ENCODE results near the gene CTAGE1. TPM values are rescaled to one million over a fixed set of nuclear protein-coding genes. Genes with fewer than 3 reads are reported as not detected.

Gene CTAGE1
- total RNA-seq, 1 donor from 2014 or later, result not detected

GRCh38 chr18:22427822-22428549 is 10.3 kb upstream of the CTAGE1 start:
- intact Hi-C loops (cut with DNase I), result no loop called here
- TF ChIP-seq, protein P1, sequence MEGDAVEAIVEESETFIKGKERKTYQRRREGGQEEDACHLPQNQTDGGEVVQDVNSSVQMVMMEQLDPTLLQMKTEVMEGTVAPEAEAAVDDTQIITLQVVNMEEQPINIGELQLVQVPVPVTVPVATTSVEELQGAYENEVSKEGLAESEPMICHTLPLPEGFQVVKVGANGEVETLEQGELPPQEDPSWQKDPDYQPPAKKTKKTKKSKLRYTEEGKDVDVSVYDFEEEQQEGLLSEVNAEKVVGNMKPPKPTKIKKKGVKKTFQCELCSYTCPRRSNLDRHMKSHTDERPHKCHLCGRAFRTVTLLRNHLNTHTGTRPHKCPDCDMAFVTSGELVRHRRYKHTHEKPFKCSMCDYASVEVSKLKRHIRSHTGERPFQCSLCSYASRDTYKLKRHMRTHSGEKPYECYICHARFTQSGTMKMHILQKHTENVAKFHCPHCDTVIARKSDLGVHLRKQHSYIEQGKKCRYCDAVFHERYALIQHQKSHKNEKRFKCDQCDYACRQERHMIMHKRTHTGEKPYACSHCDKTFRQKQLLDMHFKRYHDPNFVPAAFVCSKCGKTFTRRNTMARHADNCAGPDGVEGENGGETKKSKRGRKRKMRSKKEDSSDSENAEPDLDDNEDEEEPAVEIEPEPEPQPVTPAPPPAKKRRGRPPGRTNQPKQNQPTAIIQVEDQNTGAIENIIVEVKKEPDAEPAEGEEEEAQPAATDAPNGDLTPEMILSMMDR (IDR thresholded peaks at IDR 0.05), result no peak
- no peak for DNase-seq
- no peaks in the 10 kb centered on the region for H3K36me3 ChIP-seq
- no peaks in the 10 kb centered on the region for H3K9me3 ChIP-seq
- H3K4me3 ChIP-seq, result no peak overlapping the region
- peaks cover 5% of the 10 kb centered on the region for H3K4me1 ChIP-seq
- no peaks in the 10 kb centered on the region for H3K27me3 ChIP-seq (ENCODE audit: low read depth)
- no peak for ATAC-seq
- H3K27ac ChIP-seq, result no peak overlapping the region

DNA sequence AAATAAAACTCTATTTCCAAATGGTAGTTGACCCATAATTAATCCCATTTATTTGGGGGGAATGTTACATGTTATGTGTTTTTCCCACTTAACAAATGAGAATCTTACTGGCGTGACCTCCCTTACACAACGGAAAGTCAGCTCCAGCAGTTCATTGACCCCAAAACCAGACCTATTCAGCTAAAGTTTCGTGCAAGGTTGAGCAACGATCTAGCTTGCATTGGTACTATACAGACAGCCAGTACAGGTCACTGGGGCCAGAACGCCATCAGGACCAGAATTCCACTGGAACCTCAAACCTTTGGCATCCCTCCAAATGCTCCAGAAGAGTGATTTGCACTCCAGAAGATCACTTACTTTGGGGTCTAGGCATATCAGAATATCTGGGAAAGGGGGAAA is 6.8 kb upstream of the CTAGE1 start:
- H3K4me1 ChIP-seq, result peaks cover 12% of the 10 kb centered on the region
- intact Hi-C loops (cut with DNase I), result no loop called here
- no peaks in the 10 kb centered on the region for H3K27me3 ChIP-seq (ENCODE audit: low read depth)
- no peaks in the 10 kb centered on the region for H3K36me3 ChIP-seq
- DNase-seq (no peak), ATAC-seq (no peak)
- no peaks in the 10 kb centered on the region for H3K9me3 ChIP-seq
- TF ChIP-seq, protein P1 (IDR thresholded peaks at IDR 0.05), result no peak
- H3K27ac ChIP-seq, result no peak overlapping the region
- H3K4me3 ChIP-seq, result no peak overlapping the region

GRCh38 chr18:22423878-22424564 is 6.3 kb upstream of the CTAGE1 start:
- H3K36me3 ChIP-seq, result no peaks in the 10 kb centered on the region
- H3K9me3 ChIP-seq, result no peaks in the 10 kb centered on the region
- H3K27ac ChIP-seq, result no peak overlapping the region
- DNase-seq, result no peak
- intact Hi-C loops (cut with DNase I), result no loop called here
- no peak for ATAC-seq
- H3K4me1 ChIP-seq, result peaks cover 12% of the 10 kb centered on the region
- H3K27me3 ChIP-seq (ENCODE audit: low read depth), result no peaks in the 10 kb centered on the region
- no peak overlapping the region for H3K4me3 ChIP-seq
- TF ChIP-seq, protein P1 (IDR thresholded peaks at IDR 0.05), result no peak

DNA sequence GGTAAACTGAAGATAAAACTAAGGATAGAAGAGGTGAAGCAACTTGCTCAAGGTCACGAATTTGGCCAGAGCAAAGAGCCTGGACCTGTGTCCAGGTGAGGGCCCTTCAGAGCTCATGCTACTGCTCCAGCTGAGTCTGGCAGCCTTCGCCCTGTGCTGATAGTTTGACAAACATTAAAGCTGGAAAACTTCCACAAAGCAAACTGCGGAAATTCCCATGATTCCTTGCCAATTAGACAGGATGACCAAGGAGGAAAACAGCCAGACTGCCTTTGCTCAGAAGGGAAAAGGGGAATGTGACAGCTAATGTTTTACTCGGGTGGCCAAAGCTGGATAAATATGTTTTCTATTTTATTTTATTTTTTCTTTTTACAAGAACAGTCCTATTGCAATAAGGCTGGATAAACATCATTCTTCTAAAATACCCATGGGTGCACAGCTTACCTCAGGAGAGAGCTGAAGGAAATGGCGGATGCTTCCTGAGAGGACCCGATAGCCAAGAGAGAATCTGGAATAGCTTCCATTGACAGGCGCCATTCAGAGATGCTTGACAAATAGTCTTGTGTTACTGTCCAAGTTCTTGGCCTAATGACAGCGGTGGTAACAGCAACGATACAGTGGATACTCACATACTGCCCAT is 5.3 kb upstream of the CTAGE1 start:
- Histone ChIP-seq H3K4me1 (peaks cover 12% of the 10 kb centered on the region), H3K27ac (no peak overlapping the region), H3K36me3 (no peaks in the 10 kb centered on the region), H3K4me3 (no peak overlapping the region), H3K27me3 (ENCODE audit: low read depth) (no peaks in the 10 kb centered on the region), H3K9me3 (no peaks in the 10 kb centered on the region)
- peak; percentile 56 to 88 for ATAC-seq
- TF ChIP-seq, protein P1 (IDR thresholded peaks at IDR 0.05), result no peak
- intact Hi-C loops (cut with DNase I), result no loop called here
- DNase-seq, result peak; percentile 51

- peaks cover 12% of the 10 kb centered on the region for H3K4me1 ChIP-seq
- H3K9me3 ChIP-seq, result no peaks in the 10 kb centered on the region
- TF ChIP-seq, protein P1 (IDR thresholded peaks at IDR 0.05), result no peak
- DNase-seq, result no peak
- no peaks in the 10 kb centered on the region for H3K27me3 ChIP-seq (ENCODE audit: low read depth)
- no peak overlapping the region for H3K4me3 ChIP-seq
- no peaks in the 10 kb centered on the region for H3K36me3 ChIP-seq
- no peak overlapping the region for H3K27ac ChIP-seq
- intact Hi-C loops (cut with DNase I), result no loop called here
- no peak for ATAC-seq
Measured at GRCh38 chr18:22420652-22421051, 2.9 kb upstream of the CTAGE1 start.

All from lower lobe of right lung (tissue), 2 donors.